Small intestine (tissue), 7 donors: ENCODE data around the gene NOS2. TPM values are rescaled to one million over a fixed set of nuclear protein-coding genes. Genes with fewer than 3 reads are reported as not detected.

ENCODE experiments used
- DNase-seq, 2 donors: peaks; one replicate each; pipeline versions ENCODE4 v3.0.0 to v3.0.0-alpha.2; 2013
- FAIRE-seq: peaks from 2 replicates; lab custom pipeline; 2012; peaks lifted over from hg19 to GRCh38; lab: Jason Lieb, UNC
- H3K27ac ChIP-seq, 3 donors: one replicate each; pipeline ENCODE4 v1.5.1; 2013; ENCODE audit warnings: low read length in 2 of 3, mild to moderate bottlenecking in 2 of 3, control low read depth in 1 of 3, inconsistent platforms in 1 of 3, low read depth in 1 of 3, moderate library complexity in 1 of 3
- H3K27me3 ChIP-seq, 3 donors: one replicate each; pipeline ENCODE4 v1.6.1; 2013; ENCODE audit warnings: low read length in 3 of 3, inconsistent platforms in 1 of 3; ENCODE audit not compliant: control insufficient read depth in 3 of 3, insufficient read depth in 3 of 3
- H3K36me3 ChIP-seq, 3 donors: one replicate each; pipeline ENCODE4 v1.6.1; 2013; ENCODE audit warnings: low read length in 3 of 3, inconsistent platforms in 1 of 3, low read depth in 1 of 3, mild to moderate bottlenecking in 1 of 3, moderate library complexity in 1 of 3; ENCODE audit not compliant: control insufficient read depth in 3 of 3, insufficient read depth in 2 of 3
- H3K4me1 ChIP-seq, 3 donors: one replicate each; pipeline ENCODE4 v1.6.1; 2013; ENCODE audit warnings: low read length in 2 of 3, inconsistent platforms in 1 of 3, low read depth in 1 of 3, mild to moderate bottlenecking in 1 of 3, moderate library complexity in 1 of 3; ENCODE audit not compliant: control insufficient read depth in 3 of 3, insufficient read depth in 2 of 3
- H3K4me3 ChIP-seq, 3 donors: one replicate each; pipeline ENCODE4 v1.5.1; 2013; ENCODE audit warnings: low read length in 3 of 3, control low read depth in 1 of 3, inconsistent platforms in 1 of 3, low read depth in 1 of 3, mild to moderate bottlenecking in 1 of 3, moderate library complexity in 1 of 3
- H3K9me3 ChIP-seq, 2 donors: one replicate each; pipeline ENCODE4 v1.6.1; 2013; ENCODE audit warnings: low read depth in 1 of 2, low read length in 1 of 2; ENCODE audit not compliant: control insufficient read depth in 2 of 2, insufficient read depth in 1 of 2
- WGBS, 3 donors: extraction: QIAGEN DNeasy Blood & Tissue Kit; methylation state at CpG; one replicate each; pipeline ENCODE4 v1.1.7; 2013; 5-methylcytosine and 5-hydroxymethylcytosine counted together
- polyA plus RNA-seq, 4 donors: library from polyadenylated mRNA; stranded (reverse) in 3 of 4; unstranded in 1 of 4; fragments of 200-250 nt in 3 of 4; fragments of 120-200 nt in 1 of 4; gene quantifications; one replicate each; pipeline versions ENCODE4 v1.2.1 to v1.2.3, GENCODE V29; 2013
- donor health status: healthy with polysubstance abuse.
- donor health status: control.
- donor health status: control.
- donor health status: Bipolar disorder and iron deficiency.
- donor health status: healthy.

The NOS2 gene
- polyA plus RNA-seq, 4 donors, result 0.22 to 29.9 (median 0.93) TPM

GRCh38 chr17:27778183-27778582 is 22.1 kb downstream of the NOS2 start:
- Histone ChIP-seq H3K36me3 (peaks cover 0 to 5% (median 2%) of the 10 kb centered on the region in 3 donors), H3K9me3 (no peaks in the 10 kb centered on the region), H3K27ac (no peak overlapping the region), H3K4me1 (no peaks in the 10 kb centered on the region), H3K4me3 (no peak overlapping the region), H3K27me3 (no peaks in the 10 kb centered on the region)
- no peak for FAIRE-seq
- DNase-seq, result no peak
- 61 to 80% (median 75%) methylated on average over 4 of the region's 4 CpGs for WGBS, 3 donors

- Histone ChIP-seq H3K4me3 (no peak overlapping the region), H3K27ac (no peak overlapping the region), H3K36me3 (peaks cover 0 to 6% (median 2%) of the 10 kb centered on the region in 3 donors), H3K4me1 (no peaks in the 10 kb centered on the region), H3K27me3 (no peaks in the 10 kb centered on the region), H3K9me3 (no peaks in the 10 kb centered on the region)
- no peak for DNase-seq
- no peak for FAIRE-seq
- 76 to 85% (median 78%) methylated on average over 11 of the region's 11 CpGs for WGBS, 3 donors
Measured at GRCh38 chr17:27776882-27777624, 23.3 kb downstream of the NOS2 start.

- peaks cover 0 to 7% (median 3%) of the 10 kb centered on the region in 3 donors for H3K36me3 ChIP-seq
- 74 to 86% (median 79%) methylated on average over 9 of the region's 9 CpGs for WGBS, 3 donors
- no peak for FAIRE-seq
Measured at GRCh38 chr17:27771586-27771985, 28.7 kb downstream of the NOS2 start.

GRCh38 chr17:27770877-27771276 is 29.5 kb downstream of the NOS2 start:
- Histone ChIP-seq H3K4me3 (no peak overlapping the region), H3K4me1 (no peaks in the 10 kb centered on the region), H3K27me3 (no peaks in the 10 kb centered on the region), H3K9me3 (no peaks in the 10 kb centered on the region), H3K27ac (no peak overlapping the region), H3K36me3 (peaks cover 0 to 9% (median 3%) of the 10 kb centered on the region in 3 donors)
- DNase-seq (no peak), FAIRE-seq (no peak)
- 81 to 90% (median 87%) methylated on average over 9 of the region's 9 CpGs for WGBS, 3 donors

More at GRCh38 chr17:27771586-27771985, 28.7 kb downstream of the NOS2 start:
- Histone ChIP-seq H3K27me3 (no peaks in the 10 kb centered on the region), H3K27ac (no peak overlapping the region), H3K4me3 (no peak overlapping the region), H3K4me1 (no peaks in the 10 kb centered on the region), H3K9me3 (no peaks in the 10 kb centered on the region)
- DNase-seq, result no peak

GRCh38 chr17:27768858-27769410 is 31.4 kb downstream of the NOS2 start:
- no peaks in the 10 kb centered on the region for H3K9me3 ChIP-seq
- no peaks in the 10 kb centered on the region for H3K4me1 ChIP-seq
- DNase-seq, result no peak
- no peak overlapping the region for H3K27ac ChIP-seq
- no peaks in the 10 kb centered on the region for H3K27me3 ChIP-seq
- H3K36me3 ChIP-seq, result peaks cover 0 to 6% (median 3%) of the 10 kb centered on the region in 3 donors
- WGBS, 3 donors, result 85 to 89% (median 86%) methylated on average over 7 to 11 of the region's 11 CpGs
- no peak for FAIRE-seq
- no peak overlapping the region for H3K4me3 ChIP-seq

GRCh38 chr17:27766438-27766837 is 33.9 kb downstream of the NOS2 start:
- H3K4me3 ChIP-seq, result no peak overlapping the region

GRCh38 chr17:27765353-27765752 is 35.0 kb downstream of the NOS2 start:
- FAIRE-seq, result no peak
- peaks cover 0 to under 1% (median 0%) of the 10 kb centered on the region in 3 donors for H3K27me3 ChIP-seq
- WGBS, 3 donors, result 87 to 89% (median 88%) methylated on average over 9 of the region's 9 CpGs
- no peaks in the 10 kb centered on the region for H3K9me3 ChIP-seq
- no peak for DNase-seq
- peaks cover 0 to 2% (median 0%) of the 10 kb centered on the region in 3 donors for H3K36me3 ChIP-seq
- H3K4me3 ChIP-seq, result no peak overlapping the region
- no peaks in the 10 kb centered on the region for H3K4me1 ChIP-seq
- H3K27ac ChIP-seq, result no peak overlapping the region

More at GRCh38 chr17:27766438-27766837, 33.9 kb downstream of the NOS2 start:
- Histone ChIP-seq H3K36me3 (peaks cover 0 to 3% (median 2%) of the 10 kb centered on the region in 3 donors), H3K4me1 (no peaks in the 10 kb centered on the region), H3K27ac (no peak overlapping the region), H3K9me3 (no peaks in the 10 kb centered on the region), H3K27me3 (no peaks in the 10 kb centered on the region)
- WGBS, 3 donors, result 83 to 89% (median 85%) methylated on average over 12 of the region's 12 CpGs
- DNase-seq (no peak), FAIRE-seq (no peak)

GRCh38 chr17:27764589-27764988 is 35.7 kb downstream of the NOS2 start:
- Histone ChIP-seq H3K27ac (no peak overlapping the region), H3K4me1 (no peaks in the 10 kb centered on the region), H3K9me3 (no peaks in the 10 kb centered on the region), H3K27me3 (peaks cover 0 to 1% (median 0%) of the 10 kb centered on the region in 3 donors), H3K4me3 (no peak overlapping the region), H3K36me3 (peaks cover 0 to 2% (median 0%) of the 10 kb centered on the region in 3 donors)
- FAIRE-seq (no peak), DNase-seq (no peak)
- WGBS, 3 donors, result 73 to 83% (median 80%) methylated on average over 4 of the region's 4 CpGs
